BE2C (cell line): Measurements from ENCODE around the gene TBX4.

Source experiments
- DNase-seq: peaks from one replicate; pipeline ENCODE4 v3.0.0-alpha.2; 2020
- H3K27me3 ChIP-seq: fragments of 250-450 bp; sonication (Bioruptor Pico); 2 replicates; pipeline ENCODE4 v1.5.1; 2020; ENCODE audit warnings: mild to moderate bottlenecking
- H3K36me3 ChIP-seq: fragments of 250-450 bp; sonication (Bioruptor Pico); 2 replicates; pipeline ENCODE4 v1.5.1; 2020; ENCODE audit warnings: mild to moderate bottlenecking
- H3K4me1 ChIP-seq: fragments of 250-450 bp; sonication (Bioruptor Pico); 2 replicates; pipeline ENCODE4 v1.5.1; 2020
- H3K4me3 ChIP-seq: 2 replicates; pipeline ENCODE4 v1.5.1; 2011; ENCODE audit warnings: low read depth, low read length
- H3K9me3 ChIP-seq: fragments of 250-450 bp; sonication (Bioruptor Pico); 2 replicates; pipeline ENCODE4 v1.5.1; 2020
- CTCF ChIP-seq: IDR thresholded peaks from 2 replicates; pipeline ENCODE4 v1.5.1; 2012; ENCODE audit warnings: mild to moderate bottlenecking, low read depth, low read length

TBX4 gene

GRCh38 chr17:61478026-61478789, 26.0 kb downstream of the TBX4 start:
- no peaks in the 10 kb centered on the region for H3K36me3 ChIP-seq
- no peak overlapping the region for H3K4me3 ChIP-seq
- H3K4me1 ChIP-seq: peaks cover 30% of the 10 kb centered on the region
- TF ChIP-seq CTCF: no peak
- no peaks in the 10 kb centered on the region for H3K9me3 ChIP-seq
- H3K27me3 ChIP-seq: no peaks in the 10 kb centered on the region
- no peak for DNase-seq

GRCh38 chr17:61478790-61479492, 26.7 kb downstream of the TBX4 start:
- Histone ChIP-seq H3K27me3 (no peaks in the 10 kb centered on the region), H3K36me3 (no peaks in the 10 kb centered on the region), H3K4me3 (no peak overlapping the region), H3K9me3 (no peaks in the 10 kb centered on the region), H3K4me1 (peaks cover 28% of the 10 kb centered on the region)
- 0 out of 2 replicates have a peak, but pooled peaks have one; percentile 4 for TF ChIP-seq CTCF
- DNase-seq: no peak

GRCh38 chr17:61479493-61480413, 27.5 kb downstream of the TBX4 start:
- no peak overlapping the region for H3K4me3 ChIP-seq
- no peak for DNase-seq
- peaks cover 20% of the 10 kb centered on the region for H3K4me1 ChIP-seq
- no peaks in the 10 kb centered on the region for H3K9me3 ChIP-seq
- no peaks in the 10 kb centered on the region for H3K36me3 ChIP-seq
- no peak for TF ChIP-seq CTCF
- H3K27me3 ChIP-seq: no peaks in the 10 kb centered on the region

GRCh38 chr17:61480414-61480807, 28.2 kb downstream of the TBX4 start:
- Histone ChIP-seq H3K4me1 (peaks cover 25% of the 10 kb centered on the region), H3K36me3 (no peaks in the 10 kb centered on the region), H3K9me3 (no peaks in the 10 kb centered on the region), H3K4me3 (no peak overlapping the region), H3K27me3 (no peaks in the 10 kb centered on the region)
- DNase-seq: no peak
- no peak for TF ChIP-seq CTCF

- Histone ChIP-seq H3K4me3 (no peak overlapping the region), H3K4me1 (peaks cover 33% of the 10 kb centered on the region), H3K9me3 (no peaks in the 10 kb centered on the region), H3K27me3 (no peaks in the 10 kb centered on the region), H3K36me3 (no peaks in the 10 kb centered on the region)
- peak; percentile 5; the same call in 1 of the 2 replicates for TF ChIP-seq CTCF
- no peak for DNase-seq
These were observed 29.2 kb downstream of the TBX4 start for GRCh38 chr17:61481421-61481820.
